SJSA1 (cell line): Measurements from ENCODE around the gene ABCB4. TPM values are rescaled to one million over a fixed set of nuclear protein-coding genes. Genes with fewer than 3 reads are reported as not detected.

Experiments
- total RNA-seq: library from RNA; depleted of rRNA; stranded (reverse); fragments of >200 nt; shearing (Covaris generic); gene quantifications from 2 replicates; pipeline ENCODE4 v1.2.3, GENCODE V29; 2014; rRNA removed

ABCB4 gene
- total RNA-seq, 1 experiment from 2014 or later = 16.1 TPM

Other genes starting within 250 kb of the ABCB4 start
- gene CROT, start 130.0 kb downstream of the ABCB4 start, total RNA-seq = 13.4 and 14.6 TPM in 2 replicates
- gene ABCB1, start 125.2 kb upstream of the ABCB4 start, total RNA-seq = 3.0 and 4.9 TPM in 2 replicates
- 0.08 TPM in 1 of 2 replicates, not detected in the other for gene RUNDC3B, start 152.7 kb upstream of the ABCB4 start, total RNA-seq